Epithelial cell of prostate (primary cell): ENCODE data around the gene STK17A.

Source experiments
- DNase-seq: peaks from one replicate; pipeline ENCODE4 v3.0.0-alpha.2; 2011; ENCODE audit warnings: low read depth, low spot score
- H3K27ac ChIP-seq: fragments of 450-650 bp; 2 replicates; pipeline ENCODE4 v1.5.1; 2017; ENCODE audit warnings: mild to moderate bottlenecking

Gene STK17A

GRCh38 chr7:43628431-43628830 lies 45.5 kb downstream of the STK17A start:
- H3K27ac ChIP-seq = peak overlapping the region; percentile 6
- no peak for DNase-seq

- no peak for DNase-seq
- H3K27ac ChIP-seq = peak overlapping the region; percentile 6
Observed at GRCh38 chr7:43629857-43630256, 46.9 kb downstream of the STK17A start.

- H3K27ac ChIP-seq = peak overlapping the region; percentile 92
- DNase-seq = no peak
Observed at GRCh38 chr7:43630482-43630881, 47.6 kb downstream of the STK17A start.

DNA sequence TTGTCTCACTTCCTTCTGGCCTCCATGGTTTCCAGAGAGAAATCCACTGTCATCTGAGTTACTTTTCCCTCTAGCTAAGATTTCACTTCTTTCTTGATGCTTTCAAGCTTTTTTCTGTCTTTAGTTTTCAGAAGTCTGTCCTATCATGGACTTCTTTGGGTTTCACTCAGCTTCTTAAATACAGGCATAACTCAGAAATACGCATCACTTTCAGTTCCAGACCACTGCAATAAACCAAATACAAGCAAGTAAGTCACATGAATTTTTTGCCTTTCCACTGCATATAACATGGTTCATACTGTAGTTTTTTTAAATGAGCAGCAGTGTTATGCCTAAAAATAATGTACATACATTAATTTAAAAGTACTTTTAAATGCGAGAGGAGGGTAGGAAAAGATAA lies 48.7 kb downstream of the STK17A start:
- no peak for DNase-seq
- H3K27ac ChIP-seq = peak overlapping the region; percentile 92

- no peak for DNase-seq
- H3K27ac ChIP-seq = peak overlapping the region; percentile 92
Observed at GRCh38 chr7:43632746-43633145, 49.8 kb downstream of the STK17A start.

DNA sequence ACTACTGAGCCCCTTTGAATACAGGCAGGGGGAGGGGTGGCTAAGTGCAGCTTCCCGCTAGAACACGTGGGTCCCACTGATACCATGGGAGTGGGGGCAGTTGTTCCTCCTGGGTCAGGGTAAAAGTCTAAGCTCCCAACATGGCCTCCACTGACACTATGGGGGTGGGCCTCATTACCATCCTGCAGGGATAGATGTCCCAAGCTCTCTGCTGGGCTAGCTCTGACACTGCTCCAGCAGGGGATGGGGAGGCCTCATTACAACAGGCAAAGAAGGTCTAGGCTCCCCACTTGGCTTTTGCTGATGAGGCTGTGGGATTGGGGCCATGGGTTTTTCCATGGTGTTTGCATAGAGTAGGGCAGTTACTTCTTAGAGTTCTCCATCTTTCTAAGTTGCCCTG lies 51.5 kb downstream of the STK17A start:
- peak overlapping the region; percentile 92 for H3K27ac ChIP-seq
- DNase-seq = no peak

DNA sequence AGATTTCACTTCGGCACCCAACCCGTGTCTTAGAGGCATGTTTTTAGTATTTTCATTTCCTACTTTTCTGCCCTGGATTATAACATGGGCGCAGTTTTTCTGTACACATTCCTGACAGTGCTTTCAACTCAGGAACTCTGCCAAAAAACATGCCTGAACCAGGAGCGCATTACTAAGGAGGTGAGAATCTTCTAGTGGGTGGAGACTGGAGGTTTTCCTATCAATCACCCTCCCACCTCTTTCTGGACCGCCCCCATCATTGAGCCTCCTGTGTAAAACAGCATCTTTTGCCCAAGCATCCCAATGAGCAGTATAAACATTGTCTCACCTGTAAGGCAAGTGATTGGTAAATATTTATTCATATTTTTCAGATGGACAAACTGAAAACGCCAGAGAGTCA lies 53.2 kb downstream of the STK17A start:
- peak; percentile 79 for DNase-seq
- peak overlapping the region; percentile 92 for H3K27ac ChIP-seq

- H3K27ac ChIP-seq = peak overlapping the region; percentile 92
- DNase-seq = peak; percentile 81
Observed at GRCh38 chr7:43637114-43637806, 54.4 kb downstream of the STK17A start.

- peak overlapping the region; percentile 92 for H3K27ac ChIP-seq
- DNase-seq = no peak
Observed at GRCh38 chr7:43639858-43640491, 57.1 kb downstream of the STK17A start.

DNA sequence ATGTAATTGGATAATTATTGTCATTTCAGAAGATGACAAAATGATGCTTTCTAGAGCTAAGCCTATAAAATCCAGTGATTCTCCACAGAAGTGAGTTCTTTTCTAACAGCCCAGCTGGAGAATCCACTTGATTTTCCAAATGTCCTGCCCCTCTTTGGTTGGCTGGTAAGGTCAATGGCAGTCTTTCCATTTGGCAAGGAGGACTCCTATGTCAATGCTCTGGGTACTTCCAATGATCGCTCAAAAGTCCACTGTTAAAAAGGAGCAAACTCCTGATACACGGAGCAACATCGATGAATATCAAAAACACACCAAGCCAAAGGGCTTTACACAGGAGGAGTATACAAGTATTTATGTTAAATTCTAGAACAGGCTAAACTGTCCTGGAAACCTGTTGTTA lies 57.8 kb downstream of the STK17A start:
- peak overlapping the region; percentile 92 for H3K27ac ChIP-seq
- no peak for DNase-seq

GRCh38 chr7:43642897-43643630 lies 60.2 kb downstream of the STK17A start:
- H3K27ac ChIP-seq = peak overlapping the region; percentile 92
- DNase-seq = no peak

GRCh38 chr7:43643846-43644245 lies 60.9 kb downstream of the STK17A start:
- DNase-seq = no peak
- H3K27ac ChIP-seq = no peak overlapping the region

- peak overlapping the region; percentile 99 for H3K27ac ChIP-seq
- no peak for DNase-seq
Observed at GRCh38 chr7:43645699-43646226, 62.9 kb downstream of the STK17A start.

DNA sequence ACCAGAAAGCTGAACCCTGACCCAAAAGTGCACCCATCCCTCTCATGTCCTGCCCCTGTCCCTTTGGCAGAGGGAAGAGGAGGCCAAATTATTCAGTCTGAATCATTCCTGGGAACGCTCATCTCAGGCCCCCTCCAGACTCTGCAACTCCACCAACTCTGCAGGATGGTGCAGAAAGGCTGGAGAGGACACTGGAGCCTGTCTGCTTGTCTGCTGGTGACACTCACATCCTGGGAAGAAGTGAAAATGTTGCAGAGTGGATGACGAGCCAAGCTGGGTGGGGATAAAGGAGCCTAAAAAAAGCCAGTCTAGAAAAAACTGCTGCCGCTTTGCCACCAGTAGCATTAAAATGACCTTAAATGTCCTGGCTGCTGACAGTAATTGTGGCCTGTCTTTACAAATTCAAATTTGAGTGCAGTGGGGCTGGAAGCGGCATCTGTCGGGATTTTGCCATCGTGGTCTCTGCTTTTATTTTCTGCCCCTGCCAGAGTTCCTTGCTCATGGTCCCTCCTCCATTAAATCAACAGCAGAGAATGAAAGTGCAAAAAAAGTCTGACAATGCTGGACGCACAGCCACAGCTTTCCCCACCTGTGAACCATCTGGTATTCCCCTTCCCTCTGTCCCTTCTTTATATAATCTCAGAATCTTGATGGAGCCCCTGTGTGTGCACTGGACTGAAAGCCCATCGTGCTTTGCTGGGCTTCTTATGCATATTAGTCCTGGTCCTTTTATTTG lies 63.9 kb downstream of the STK17A start:
- no peak for DNase-seq
- H3K27ac ChIP-seq = peak overlapping the region; percentile 99

GRCh38 chr7:43647339-43647672 lies 64.4 kb downstream of the STK17A start:
- no peak for DNase-seq
- peak overlapping the region; percentile 99 for H3K27ac ChIP-seq

DNA sequence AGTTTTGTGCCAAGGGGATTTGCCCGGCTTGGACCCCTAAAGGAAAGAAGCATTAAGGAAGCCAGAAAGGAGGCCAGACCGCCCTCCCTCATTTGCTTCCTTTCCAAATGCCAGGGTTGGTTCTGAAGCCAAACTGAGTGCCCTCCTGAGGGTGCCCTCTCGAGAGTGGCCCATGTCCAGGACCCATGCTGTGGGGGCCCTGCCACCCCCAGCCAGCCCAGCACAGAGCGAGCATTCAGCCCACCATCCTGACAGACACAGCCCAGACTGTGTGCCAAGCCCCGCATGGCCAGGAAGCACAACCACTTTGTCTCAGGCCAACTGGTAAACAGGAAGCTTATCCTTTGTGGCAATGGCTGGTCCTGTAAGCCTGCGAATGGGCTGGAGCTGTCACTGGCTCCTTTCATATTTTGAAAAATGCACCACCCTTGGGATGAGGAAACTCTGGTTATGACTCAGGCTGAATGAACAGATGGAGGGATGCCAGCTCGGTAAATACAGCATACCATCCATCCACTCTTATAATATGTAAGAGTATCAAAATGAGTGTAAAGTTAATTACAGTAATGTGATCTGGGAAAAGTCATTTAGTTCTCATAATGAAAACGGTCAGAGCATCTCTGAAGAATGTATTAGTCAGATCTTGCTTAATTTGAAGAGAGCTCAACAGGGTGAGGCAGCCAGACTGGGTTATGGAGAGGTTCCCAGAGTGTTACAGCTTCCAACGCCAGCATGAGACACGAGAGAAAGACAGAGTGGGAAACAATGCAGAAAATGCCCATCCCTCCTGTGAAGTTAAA lies 65.0 kb downstream of the STK17A start:
- peak overlapping the region; percentile 99 for H3K27ac ChIP-seq
- DNase-seq = peak; percentile 94

GRCh38 chr7:43648473-43649406 lies 65.8 kb downstream of the STK17A start:
- H3K27ac ChIP-seq = peak overlapping the region; percentile 99
- peak; percentile 52 for DNase-seq

DNA sequence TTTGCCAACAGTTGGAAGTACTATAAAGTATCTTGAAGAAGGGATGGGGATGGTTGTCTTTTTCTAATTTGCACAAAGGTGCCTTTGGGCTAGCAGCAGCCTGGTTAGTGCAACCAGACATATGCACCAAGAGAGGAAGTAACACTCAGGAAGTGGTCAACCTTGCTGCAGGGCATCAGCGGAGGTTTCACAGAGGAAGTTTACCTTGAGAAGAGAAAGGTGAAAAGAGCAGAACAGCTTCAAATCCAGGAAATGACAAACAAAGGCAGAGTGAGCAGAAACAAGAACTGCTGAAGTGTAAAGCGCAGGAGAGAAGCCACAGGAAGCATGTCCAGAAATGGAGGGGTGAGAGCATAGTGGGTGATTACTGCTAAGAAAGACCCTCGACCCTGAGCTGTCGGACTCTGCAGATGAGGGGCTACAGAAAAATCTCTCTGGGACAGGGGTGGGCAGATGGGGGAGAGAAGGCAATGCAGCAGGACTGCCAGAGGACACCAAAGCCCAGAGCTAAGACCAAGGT lies 66.9 kb downstream of the STK17A start:
- no peak for DNase-seq
- H3K27ac ChIP-seq = peak overlapping the region; percentile 99
